ENCODE data around the gene ECHS1. TPM values are rescaled to one million over a fixed set of nuclear protein-coding genes. Genes with fewer than 3 reads are reported as not detected.
A peak's percentile ranks its signal among the peaks of the same experiment; 100 is the strongest.
"Not testable (repeated sequence)": the region's sequence is repeated elsewhere in the genome, so short reads cannot be mapped to it uniquely, and the experiment has no call there.

Gene ECHS1
- total and polyA plus RNA-seq, 2 experiments from 2014 or later: 92.1 to 127 TPM

DNA sequence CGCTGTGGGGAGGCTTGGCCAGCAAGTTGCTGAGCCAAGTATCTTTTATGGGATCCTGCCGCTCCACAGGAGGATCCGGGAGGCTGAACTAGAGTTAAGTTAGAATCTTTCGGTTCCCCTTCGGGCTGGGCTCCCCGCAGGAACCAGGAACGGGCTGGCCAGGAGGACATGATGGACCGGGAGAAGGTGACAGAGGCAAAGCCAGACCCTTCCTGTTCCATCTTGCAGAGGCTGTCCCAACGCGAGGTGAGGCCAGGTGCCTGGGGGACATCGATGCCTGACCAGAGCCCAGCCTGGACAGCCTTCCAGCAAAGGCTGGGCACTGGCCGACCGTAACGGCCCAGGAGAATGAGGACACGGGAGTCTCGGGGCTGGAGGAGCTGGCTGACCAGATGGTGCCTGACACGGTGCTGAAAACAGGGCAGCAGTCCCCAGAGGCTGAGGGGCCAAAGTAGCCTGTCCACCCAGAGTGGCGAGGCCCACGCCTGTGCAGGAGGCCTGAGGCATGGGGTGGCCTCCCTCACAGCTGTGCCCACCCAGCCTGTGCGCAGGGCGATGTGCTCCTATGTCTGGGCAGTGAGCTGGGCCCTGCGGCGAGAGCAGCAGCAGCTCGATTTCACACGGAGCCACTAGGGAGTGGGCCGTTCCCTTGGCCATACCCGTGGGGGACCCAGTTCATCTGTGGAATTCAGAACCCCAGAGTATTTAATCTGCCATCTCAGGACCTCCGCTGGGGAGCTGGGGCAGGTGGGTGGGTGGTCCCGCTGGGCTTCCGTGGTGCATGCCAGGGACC, 4.1 kb upstream of the ECHS1 start:
- H3K27ac ChIP-seq (ENCODE audit: low read depth): no peak overlapping the region
- peak overlapping the region; percentile 74; the same call in 1 of the 2 replicates for H3K4me3 ChIP-seq
- H4K20me1 ChIP-seq (replicated peaks; ENCODE audit: insufficient read depth): no peaks in the 10 kb centered on the region; the same call in 1 of the 2 replicates
- H2AFZ ChIP-seq: no peak overlapping the region
- ATAC-seq: no peak
- H3K36me3 ChIP-seq (ENCODE audit: insufficient read depth): no peaks in the 10 kb centered on the region
- peaks cover 60% of the 10 kb centered on the region for H3K27me3 ChIP-seq (ENCODE audit: insufficient read depth)
- no peak for DNase-seq (ENCODE audit: low spot score)
- TF ChIP-seq REST (IDR thresholded peaks at IDR 0.05; ENCODE audit: unreplicated experiment): no peak
- TF ChIP-seq EZH2phosphoT487 (IDR thresholded peaks at IDR 0.05; ENCODE audit: unreplicated experiment): no peak
- no peak for TF ChIP-seq NANOG (IDR thresholded peaks at IDR 0.05; ENCODE audit: borderline replicate concordance)
- TF ChIP-seq ZNF331 (CRISPR knock-in tag; IDR thresholded peaks at IDR 0.05; ENCODE audit: low read depth): no peak
- TF ChIP-seq, protein P1, sequence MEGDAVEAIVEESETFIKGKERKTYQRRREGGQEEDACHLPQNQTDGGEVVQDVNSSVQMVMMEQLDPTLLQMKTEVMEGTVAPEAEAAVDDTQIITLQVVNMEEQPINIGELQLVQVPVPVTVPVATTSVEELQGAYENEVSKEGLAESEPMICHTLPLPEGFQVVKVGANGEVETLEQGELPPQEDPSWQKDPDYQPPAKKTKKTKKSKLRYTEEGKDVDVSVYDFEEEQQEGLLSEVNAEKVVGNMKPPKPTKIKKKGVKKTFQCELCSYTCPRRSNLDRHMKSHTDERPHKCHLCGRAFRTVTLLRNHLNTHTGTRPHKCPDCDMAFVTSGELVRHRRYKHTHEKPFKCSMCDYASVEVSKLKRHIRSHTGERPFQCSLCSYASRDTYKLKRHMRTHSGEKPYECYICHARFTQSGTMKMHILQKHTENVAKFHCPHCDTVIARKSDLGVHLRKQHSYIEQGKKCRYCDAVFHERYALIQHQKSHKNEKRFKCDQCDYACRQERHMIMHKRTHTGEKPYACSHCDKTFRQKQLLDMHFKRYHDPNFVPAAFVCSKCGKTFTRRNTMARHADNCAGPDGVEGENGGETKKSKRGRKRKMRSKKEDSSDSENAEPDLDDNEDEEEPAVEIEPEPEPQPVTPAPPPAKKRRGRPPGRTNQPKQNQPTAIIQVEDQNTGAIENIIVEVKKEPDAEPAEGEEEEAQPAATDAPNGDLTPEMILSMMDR (conservative IDR thresholded peaks at IDR 0.05; ENCODE audit: low read depth in 2 of 2): no peak
- TF ChIP-seq JUNB (IDR thresholded peaks at IDR 0.05; ENCODE audit: unreplicated experiment): no peak
- TF ChIP-seq POLR2AphosphoS5 (IDR thresholded peaks at IDR 0.05; ENCODE audit: low read depth): no peak
- H3F3A ChIP-seq (replicated peaks; ENCODE audit: low read depth): 0 out of 2 replicates have a peak, but pooled peaks cover 3% of the 10 kb centered on the region
- no peaks in the 10 kb centered on the region for H3K9me2 ChIP-seq (ENCODE audit: insufficient read depth)
- Mint-ChIP-seq H3K27ac (no peak overlapping the region), H3K27me3 (ENCODE audit: insufficient read depth, low read depth, poor library complexity) (peaks cover 41% of the 10 kb centered on the region), H3K9me3 (no peaks in the 10 kb centered on the region; the same call in 2 of the 3 replicates), H3K4me3 (peak overlapping the region; percentile 45; the same call in 2 of the 3 replicates), H3K36me3 (ENCODE audit: low read depth) (no peaks in the 10 kb centered on the region), H3K4me1 (peaks cover 2% of the 10 kb centered on the region; the same call in 2 of the 3 replicates)
- H3K4me1 ChIP-seq (ENCODE audit: insufficient read depth): peaks cover 5% of the 10 kb centered on the region; the same call in 1 of the 2 replicates
- H3K79me2 ChIP-seq (replicated peaks; ENCODE audit: insufficient read depth): no peaks in the 10 kb centered on the region
- peak overlapping the region; percentile 96 for H3K4me2 ChIP-seq

- H3K27me3 Mint-ChIP-seq (ENCODE audit: insufficient read depth, low read depth, poor library complexity): peaks cover 41% of the 10 kb centered on the region
- H3K4me2 ChIP-seq; H3K27ac Mint-ChIP-seq; H2AFZ ChIP-seq; H3F3A ChIP-seq (replicated peaks; ENCODE audit: low read depth); H3K36me3 Mint-ChIP-seq (ENCODE audit: low read depth); H3K79me2 ChIP-seq (replicated peaks; ENCODE audit: insufficient read depth); H3K36me3 ChIP-seq (ENCODE audit: insufficient read depth); ATAC-seq; H3K27ac ChIP-seq (ENCODE audit: low read depth); H4K20me1 ChIP-seq (replicated peaks; ENCODE audit: insufficient read depth); H3K4me3 Mint-ChIP-seq; H3K9me2 ChIP-seq (ENCODE audit: insufficient read depth); DNase-seq (ENCODE audit: low spot score); H3K4me3 ChIP-seq; H3K4me1 Mint-ChIP-seq; H3K4me1 ChIP-seq (ENCODE audit: insufficient read depth); H3K9me3 Mint-ChIP-seq: not testable (repeated sequence)
- peaks cover 60% of the 10 kb centered on the region for H3K27me3 ChIP-seq (ENCODE audit: insufficient read depth)
Observed at GRCh38 chr10:133376183-133376582, 3.0 kb upstream of the ECHS1 start.

All from GM23338 (cell line).